AG09309 (cell line): ENCODE measurements around the gene ZNF831.

ENCODE experiments used
- DNase-seq: peaks from one replicate; pipeline ENCODE4 v3.0.0-alpha.2; 2010; ENCODE audit warnings: low read depth
- H3K4me3 ChIP-seq: 2 replicates; pipeline ENCODE4 v1.5.1; 2011; ENCODE audit warnings: mild to moderate bottlenecking, low read depth, low read length, moderate library complexity; ENCODE audit not compliant: control insufficient read depth
- CTCF ChIP-seq: IDR thresholded peaks from 2 replicates; pipeline ENCODE4 v1.5.1; 2011; ENCODE audit warnings: mild to moderate bottlenecking, low read depth, low read length, inconsistent platforms; ENCODE audit not compliant: insufficient read depth, control insufficient read depth; ENCODE audit errors: missing control alignments

The ZNF831 gene

GRCh38 chr20:59145924-59146779, 17.5 kb upstream of the ZNF831 start:
- no peak overlapping the region for H3K4me3 ChIP-seq
- DNase-seq, result no peak
- no peak for TF ChIP-seq CTCF

DNA sequence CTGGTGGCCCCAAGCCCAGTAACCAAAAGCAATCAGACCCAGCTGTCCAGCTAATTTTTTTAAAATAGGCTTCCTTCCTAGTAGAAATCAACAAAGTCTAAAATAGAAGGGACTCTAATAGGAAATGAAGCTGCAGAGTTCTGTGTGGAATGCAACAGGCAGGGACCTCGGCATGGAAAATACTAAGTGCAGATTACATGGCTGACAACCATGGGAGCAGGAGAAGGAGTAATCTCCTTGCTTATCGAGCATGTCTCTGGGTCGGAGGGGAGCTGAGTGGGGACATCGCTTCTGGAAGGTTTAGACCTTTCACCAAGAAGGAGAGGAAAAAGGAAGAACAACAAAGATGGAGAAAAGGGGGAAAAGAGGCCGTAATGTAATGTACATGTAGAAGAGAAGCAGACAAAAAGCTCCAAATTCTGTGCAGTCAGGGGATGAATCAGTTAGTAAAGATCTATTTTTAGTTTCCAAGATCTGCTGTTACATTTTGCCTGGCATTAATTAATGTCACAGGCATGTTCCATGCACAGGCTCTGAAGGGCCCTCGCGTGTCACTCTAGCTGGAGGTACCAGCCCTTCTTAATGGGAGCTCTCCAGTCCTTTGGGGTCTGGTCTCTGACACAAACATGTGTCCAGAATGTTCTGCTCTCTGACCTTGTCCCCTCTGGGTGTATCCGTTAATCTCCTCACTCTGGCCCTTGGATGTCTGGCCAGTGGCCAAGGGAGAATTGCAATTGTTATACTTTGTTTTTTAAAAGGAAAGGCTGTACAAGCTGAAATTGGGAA, 16.6 kb upstream of the ZNF831 start:
- TF ChIP-seq CTCF, result no peak
- no peak for DNase-seq
- no peak overlapping the region for H3K4me3 ChIP-seq

- no peak for TF ChIP-seq CTCF
- no peak for DNase-seq
- no peak overlapping the region for H3K4me3 ChIP-seq
Observed at GRCh38 chr20:59147586-59147985, 16.0 kb upstream of the ZNF831 start.

GRCh38 chr20:59148701-59149493, 14.7 kb upstream of the ZNF831 start:
- TF ChIP-seq CTCF, result no peak

GRCh38 chr20:59149678-59150504, 13.7 kb upstream of the ZNF831 start:
- no peak for DNase-seq
- no peak overlapping the region for H3K4me3 ChIP-seq
- no peak for TF ChIP-seq CTCF

More at GRCh38 chr20:59148701-59149493, 14.7 kb upstream of the ZNF831 start:
- no peak overlapping the region for H3K4me3 ChIP-seq
- DNase-seq, result no peak
